Measurements from ENCODE around the gene KIF5C.

DNA sequence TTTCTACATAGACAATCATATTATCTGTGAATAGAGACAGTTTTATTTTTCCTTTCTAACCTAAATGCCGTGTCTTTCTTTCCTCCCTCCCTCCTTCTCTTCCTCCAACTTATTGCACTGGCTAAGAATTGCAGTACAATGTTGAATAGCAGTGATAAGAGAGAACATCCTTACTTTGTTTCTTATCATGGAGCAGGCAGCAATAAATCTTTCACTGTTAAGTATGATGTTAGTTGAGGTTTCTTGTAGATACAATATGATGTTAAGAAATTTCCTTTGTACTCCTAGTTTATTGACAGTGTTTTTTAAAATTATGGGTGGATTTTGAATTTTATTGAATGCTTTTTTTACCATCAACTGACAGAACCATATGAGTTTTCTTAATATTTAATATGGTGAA is 169.5 kb downstream of the KIF5C start:
- no peak for TF ChIP-seq EZH2 (IDR thresholded peaks at IDR 0.05; ENCODE audit: insufficient read depth, poor library complexity, severe bottlenecking)
- no peak for TF ChIP-seq EZH2phosphoT487 (IDR thresholded peaks at IDR 0.05; ENCODE audit: insufficient read depth, low read depth)

Measured in GM23248 (cell line).